GM19467 (cell line): ENCODE results near the gene ARHGAP4.

Experiments
- ATAC-seq: cut with Tn5 transposase; IDR thresholded peaks from one replicate; pipeline ENCODE4 v1.9.1; 2021; ENCODE audit warnings: mild to moderate bottlenecking, moderate library complexity; ENCODE audit not compliant: unreplicated experiment

The ARHGAP4 gene

GRCh38 chrX:153964105-153964504 is 38.0 kb upstream of the ARHGAP4 start:
- ATAC-seq, result no peak

DNA sequence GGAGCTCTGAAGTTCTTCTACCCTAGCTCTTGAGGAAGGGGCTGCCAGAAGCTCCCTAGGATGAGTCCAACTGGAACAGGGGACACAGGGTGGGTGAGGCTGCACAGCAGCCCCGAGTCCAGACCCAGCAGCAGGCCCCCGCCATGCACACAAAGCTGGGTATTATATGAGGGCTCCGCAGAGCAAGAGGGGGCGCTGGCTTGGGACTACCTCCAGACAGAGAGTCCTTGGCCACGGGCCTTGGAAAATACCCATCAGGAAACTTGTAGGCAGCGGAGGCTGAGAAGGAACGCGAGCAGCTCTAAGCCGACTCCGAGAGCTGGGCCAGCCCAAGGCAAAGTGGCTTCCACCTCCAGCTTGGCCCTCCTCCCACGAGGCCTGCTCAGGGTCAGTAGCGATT is 37.5 kb upstream of the ARHGAP4 start:
- no peak for ATAC-seq

DNA sequence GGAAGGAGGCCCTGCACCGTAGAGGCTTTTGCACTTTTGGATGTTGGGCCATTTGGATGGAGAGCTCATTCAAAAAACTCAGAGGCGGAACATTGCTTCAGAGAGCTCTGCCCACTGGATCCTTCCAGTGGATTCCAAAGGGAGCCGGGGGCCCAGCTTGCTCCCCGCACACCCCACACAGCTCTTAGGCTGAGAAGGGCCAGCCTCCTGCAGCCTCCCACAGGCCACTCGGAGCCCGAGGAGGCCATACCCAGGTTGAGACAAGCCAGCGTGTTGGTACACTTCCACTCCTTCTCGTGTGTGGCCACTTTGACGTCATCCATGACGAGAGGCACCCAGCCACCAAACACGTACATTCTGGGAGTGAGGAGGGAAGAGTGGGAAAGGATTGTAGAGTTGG is 35.2 kb upstream of the ARHGAP4 start:
- ATAC-seq, result no peak

DNA sequence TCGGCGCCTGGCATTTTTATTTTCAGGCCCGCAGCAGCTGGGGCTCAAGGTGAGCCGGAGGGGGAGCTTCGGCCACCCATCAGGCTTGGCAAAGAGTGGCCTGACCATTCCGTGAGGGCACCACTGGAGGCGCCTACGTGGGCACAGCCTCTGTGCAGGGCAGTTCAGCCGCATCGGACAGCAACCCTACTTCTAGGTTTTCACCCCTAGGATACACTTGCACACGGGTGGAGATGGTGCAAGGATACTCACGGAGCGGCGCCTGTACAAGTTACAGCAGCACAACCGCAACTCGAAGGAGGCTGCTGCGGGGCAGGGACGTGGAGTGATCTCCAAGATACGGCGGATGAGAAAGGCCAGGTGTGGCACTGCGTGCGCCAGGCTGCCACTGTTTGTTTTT is 34.7 kb upstream of the ARHGAP4 start:
- no peak for ATAC-seq

DNA sequence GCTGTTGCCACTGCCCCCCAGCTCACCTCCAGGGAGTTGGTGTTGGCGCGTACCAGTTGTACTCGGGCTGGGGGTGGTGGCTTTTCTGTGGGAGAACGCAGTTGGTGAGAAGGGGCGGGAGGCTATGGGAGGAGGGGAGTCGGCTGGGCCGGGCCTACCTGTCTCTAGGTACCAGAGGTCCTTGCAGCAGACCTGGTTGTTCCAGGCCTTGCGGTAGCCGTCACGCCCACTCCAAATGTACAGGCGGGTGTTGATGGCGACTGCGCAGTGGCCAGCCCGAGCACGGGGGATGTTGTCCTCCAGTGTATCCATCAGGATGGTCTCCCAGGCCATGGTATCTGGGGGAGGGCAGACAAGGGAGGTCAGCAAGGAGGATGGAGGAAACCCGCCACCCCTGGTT is 34.0 kb upstream of the ARHGAP4 start:
- ATAC-seq, result no peak

GRCh38 chrX:153959649-153960048 is 33.6 kb upstream of the ARHGAP4 start:
- ATAC-seq, result no peak

DNA sequence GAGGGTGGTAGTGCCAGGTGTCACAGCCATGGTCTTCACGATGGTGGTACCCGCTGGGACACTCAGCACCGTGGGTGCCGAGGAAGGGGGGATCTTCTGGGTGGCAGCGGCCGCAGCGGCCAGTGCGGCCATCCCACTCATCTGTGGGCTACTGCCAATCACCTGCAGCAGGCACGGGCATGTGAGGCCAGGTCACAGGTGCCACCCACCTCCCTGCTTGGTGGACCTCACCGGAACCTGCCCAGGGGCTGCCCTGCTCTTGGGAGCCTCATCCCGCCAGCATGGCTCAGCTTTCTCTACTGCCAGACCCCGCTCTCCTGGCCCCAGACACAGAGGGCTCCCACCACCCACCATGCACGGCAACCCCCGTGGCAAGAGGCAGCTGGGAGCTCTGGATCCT is 32.5 kb upstream of the ARHGAP4 start:
- no peak for ATAC-seq

DNA sequence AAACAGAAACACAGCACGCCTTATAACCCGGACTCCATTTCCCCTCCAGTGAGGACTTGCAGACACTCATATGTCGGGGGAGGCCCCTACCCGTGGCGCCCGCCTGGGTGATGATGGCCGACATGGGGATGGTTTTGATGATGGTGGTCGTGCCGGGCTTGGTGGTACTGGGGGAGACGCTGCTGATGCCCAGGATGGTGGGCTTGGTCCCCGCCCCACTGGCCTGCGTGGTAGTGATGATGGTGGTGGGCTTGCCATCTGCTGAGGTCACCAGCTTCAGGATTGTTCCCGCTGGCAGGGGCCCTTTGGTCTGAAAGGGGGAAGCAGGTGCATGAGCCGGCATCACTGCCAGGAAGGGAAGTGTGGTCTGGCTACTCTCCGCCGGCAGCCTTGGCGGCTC is 31.2 kb upstream of the ARHGAP4 start:
- no peak for ATAC-seq

GRCh38 chrX:153956044-153956907 is 30.2 kb upstream of the ARHGAP4 start:
- no peak for ATAC-seq

DNA sequence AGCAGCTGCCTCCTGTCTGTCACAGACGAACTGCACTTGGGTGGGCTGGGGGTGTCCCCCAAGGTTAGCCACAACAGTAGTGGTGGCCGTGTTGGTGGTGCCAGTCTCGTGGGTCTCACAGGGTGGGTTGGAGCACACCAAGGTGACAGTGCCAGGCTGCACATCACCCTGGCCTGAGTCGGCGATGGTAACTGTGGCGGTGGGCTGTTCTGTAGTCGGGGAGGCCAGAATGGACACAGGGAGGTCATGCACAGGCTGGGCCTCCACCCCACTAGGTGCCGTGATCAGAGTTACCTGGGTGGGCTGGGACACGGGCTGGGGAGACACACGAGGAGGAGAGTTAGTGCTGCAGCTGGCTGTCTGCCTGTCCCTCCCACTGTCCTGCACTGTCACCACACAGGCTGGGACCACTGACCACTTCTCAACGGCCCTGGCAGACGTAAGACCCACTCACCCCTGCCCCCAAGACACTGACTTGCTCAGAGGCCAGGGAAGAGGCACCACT is 29.2 kb upstream of the ARHGAP4 start:
- ATAC-seq, result no peak

DNA sequence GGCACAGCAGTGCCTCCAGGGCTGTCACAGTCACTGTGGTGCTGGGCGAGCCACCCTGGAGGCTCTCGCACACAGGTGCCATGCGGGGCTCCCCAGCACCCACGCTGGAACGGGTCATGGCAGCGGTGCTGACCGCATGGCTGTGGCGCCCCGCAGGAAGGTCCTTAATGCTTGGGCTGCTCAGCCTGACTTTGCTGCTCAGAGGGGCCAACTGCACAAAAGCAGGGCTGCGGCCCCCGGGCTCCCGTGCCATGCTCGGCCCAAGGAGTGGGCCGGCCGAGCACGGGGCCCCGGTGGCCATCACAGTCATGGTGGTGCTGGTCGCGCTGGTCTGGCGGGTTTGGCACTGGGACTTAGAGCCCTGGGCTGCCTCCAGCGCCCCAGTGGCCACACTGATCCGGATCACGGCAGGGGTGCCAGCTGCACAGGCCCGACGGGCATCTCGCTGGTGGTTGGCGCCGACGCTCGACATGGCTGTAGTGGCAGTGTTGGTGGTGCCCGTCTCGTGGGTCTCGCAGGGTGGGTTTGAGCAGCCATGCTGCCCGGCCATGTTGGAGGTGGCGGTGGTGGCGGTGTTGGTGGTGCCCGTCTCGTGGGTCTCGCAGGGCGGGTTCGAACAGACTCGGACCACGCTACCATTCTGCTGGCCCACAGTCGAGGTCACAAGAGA is 28.6 kb upstream of the ARHGAP4 start:
- ATAC-seq, result no peak

DNA sequence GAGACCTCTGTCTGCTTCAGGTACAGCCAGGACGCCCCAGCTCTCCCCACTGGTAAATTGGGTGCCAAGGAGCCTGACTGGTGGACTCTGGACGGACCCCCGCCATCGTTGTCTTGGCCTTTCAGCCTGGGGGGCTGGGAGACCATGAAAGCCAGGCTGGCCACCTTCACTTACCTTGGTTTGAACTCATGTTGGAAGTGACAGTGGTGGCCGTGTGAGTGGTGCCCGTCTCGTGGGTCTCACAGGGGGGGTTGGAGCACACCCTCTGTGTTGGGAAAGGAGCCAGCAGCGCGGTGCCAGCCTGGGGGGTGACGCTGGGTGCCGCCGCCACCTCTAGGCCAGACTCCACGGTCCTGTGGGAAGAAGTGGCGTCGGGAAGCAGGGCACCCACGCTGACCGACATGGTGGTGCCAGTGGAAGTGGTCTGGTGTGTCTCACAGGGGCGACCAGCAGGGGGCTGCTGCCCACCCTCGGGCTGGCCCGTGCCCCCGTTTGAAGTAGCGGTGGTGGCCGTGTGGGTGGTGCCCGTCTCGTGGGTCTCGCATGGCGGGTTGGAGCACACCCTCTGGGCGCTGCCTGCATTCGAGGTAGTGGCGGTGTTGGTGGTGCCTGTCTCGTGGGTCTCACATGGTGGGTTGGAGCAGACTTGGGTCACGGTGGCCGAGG is 28.0 kb upstream of the ARHGAP4 start:
- ATAC-seq, result no peak

DNA sequence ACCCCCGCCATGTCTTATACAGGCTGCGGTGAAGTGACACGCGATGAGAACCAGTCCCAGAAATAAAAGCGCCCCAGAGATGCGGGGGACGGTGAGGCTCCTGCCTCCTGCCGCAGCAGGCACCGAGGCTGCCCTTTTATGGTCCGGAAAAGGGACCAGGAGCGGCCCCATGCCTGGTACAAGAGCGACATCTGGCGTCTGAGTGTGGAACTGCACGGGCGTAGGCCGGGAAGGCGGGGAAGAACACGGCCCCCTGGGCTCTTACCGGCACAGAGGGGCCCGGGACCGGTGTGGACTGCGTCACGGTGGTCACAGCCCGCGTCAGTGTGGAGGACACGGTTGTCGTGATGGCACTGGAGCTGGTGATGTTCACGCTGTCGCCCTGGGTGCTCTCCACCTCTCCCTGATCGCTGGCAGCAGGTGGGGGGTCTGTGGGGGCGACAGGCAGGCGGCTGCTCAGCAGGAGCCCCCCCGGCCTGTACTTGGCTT is 27.3 kb upstream of the ARHGAP4 start:
- ATAC-seq, result no peak

GRCh38 chrX:153952373-153953026 is 26.4 kb upstream of the ARHGAP4 start:
- no peak for ATAC-seq

DNA sequence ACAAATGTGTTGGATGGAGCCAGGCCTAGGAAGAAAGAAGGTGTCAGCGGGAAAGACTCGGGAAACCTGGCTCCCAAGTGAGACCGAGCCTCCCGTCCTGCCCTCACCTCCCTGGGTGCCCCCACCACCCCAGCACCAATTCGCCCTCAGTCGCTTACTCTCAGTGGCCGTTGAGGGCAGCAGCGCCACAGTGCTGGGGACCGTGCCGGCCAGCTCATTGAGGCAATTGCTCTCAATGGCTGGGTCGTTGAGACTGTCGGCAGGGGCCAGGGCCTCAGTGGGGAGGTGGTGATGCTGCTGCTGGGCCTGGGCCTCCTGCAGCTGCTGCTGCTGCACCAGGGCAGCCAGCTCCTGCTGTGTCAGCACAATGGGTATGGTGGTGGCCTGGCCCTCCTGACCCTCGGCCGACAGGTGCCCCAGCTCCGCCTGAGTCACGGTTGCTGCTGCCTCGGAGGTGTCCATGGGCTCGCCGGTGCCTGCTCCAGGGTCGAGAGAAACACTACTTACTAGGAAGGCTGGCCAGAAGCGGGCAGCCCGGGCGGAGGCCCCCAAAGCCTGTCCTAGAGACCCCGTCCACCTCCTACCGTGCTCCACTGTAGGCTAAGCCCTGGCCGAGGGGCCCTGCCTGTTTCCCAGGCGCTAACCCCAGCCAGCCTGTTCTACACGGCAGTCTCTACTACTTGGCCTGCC is 25.8 kb upstream of the ARHGAP4 start:
- no peak for ATAC-seq

DNA sequence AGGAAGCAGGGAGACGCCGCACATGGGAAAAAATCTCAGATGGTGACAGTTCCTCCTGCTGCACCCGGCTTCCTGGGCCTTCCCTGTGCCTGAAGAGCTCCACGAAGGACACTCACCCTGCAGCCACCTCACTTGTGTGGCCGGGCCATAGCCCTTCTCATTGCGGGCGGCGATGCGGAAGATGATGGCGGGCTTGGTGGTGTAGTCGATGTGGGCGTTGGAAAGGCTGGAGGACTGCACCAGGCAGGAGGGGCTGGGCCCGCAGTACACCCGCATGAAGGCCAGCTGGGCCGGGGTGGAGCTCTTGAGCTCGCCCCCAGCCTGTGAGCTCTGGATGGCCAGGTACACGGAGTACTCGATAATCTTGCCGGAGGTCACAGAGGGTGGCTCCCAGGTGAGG is 24.1 kb upstream of the ARHGAP4 start:
- ATAC-seq, result no peak

DNA sequence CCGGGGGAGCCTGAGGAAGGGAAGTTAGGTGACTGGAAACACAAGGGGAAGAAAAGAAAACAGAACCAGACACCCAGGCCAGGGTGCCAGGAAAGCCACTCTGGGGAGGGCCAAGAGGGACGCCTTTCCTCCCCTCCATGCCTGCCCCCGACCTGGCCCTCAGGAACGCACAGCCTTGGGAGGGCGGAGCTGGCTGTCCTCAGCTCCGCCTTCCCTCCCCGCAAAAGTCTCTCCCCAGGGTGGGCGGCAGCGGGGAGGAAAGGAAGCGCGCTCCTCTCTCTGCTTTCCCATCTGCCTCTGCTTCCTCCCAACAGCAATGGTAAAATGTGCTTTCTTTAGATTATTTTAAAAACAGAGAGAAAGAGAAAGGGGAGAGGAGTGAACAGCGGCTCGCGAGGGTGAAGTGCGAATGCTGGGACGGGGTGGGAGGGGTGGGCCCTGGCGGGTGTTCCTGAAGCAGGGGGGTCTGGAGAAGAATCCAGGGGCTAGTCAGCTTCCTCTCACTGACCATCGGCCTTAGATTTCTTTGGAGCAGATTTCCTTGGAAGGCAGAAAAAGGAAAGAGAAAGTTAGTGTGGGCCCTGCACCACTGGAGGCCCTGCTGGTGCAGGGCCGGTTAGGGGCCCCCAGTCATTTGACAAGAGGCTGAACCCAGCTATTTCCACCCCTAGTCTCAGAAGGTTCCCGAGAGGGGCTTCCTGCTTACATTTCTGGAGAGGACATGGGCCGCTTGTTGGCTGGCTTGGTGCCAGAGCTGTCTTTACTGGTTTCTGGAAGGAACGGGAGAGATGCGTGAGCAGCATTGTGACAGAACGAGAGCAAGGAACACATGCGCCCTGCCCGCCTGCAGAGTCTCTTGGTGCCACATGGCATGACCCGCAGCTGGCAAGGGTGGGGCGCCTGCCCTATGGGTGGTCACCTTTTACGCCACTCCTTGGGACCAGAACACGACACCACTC is 23.1 kb upstream of the ARHGAP4 start:
- no peak for ATAC-seq

DNA sequence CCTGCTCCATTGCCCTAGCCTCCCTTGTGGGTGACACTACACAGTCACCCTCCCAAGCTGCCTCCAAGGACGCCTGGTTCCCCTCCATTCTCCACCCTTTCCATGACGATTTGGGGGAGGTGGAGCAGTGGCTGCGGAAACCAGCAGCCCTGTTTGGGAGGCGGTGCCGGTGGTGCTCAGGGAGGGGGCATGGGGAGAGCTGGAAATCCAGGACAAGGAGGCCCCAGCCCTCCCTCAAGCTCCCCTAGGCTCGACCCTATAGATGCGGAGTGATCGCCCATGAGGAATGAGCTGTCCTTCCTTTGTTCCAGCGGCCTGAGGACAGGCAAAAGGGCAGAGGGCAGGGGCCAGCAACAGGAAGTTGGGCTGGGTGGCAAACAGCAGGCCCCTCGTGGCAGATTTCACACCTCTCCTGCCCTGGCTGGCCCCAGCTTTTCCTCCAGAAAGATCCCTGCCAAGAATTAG is 22.0 kb upstream of the ARHGAP4 start:
- ATAC-seq, result no peak
